GM04503 (cell line): ENCODE results near the gene GPN3.
"Not testable (repeated sequence)": the region's sequence is repeated elsewhere in the genome, so short reads cannot be mapped to it uniquely, and the experiment has no call there.

ENCODE experiments used
- DNase-seq: peaks from one replicate; pipeline ENCODE4 v3.0.0-alpha.2; 2012; ENCODE audit warnings: low read depth

Gene GPN3

GRCh38 chr12:110444455-110444854, 23.6 kb downstream of the GPN3 start:
- DNase-seq = no peak

GRCh38 chr12:110436231-110436630, 31.8 kb downstream of the GPN3 start:
- no peak for DNase-seq

- DNase-seq = no peak
These were observed 36.0 kb downstream of the GPN3 start for GRCh38 chr12:110431957-110432587.

- not testable (repeated sequence) for DNase-seq
These were observed 38.4 kb downstream of the GPN3 start for GRCh38 chr12:110429676-110430075.

- DNase-seq = no peak
These were observed 41.7 kb downstream of the GPN3 start for GRCh38 chr12:110426406-110426805.

- peak; percentile 15 for DNase-seq
These were observed 43.8 kb downstream of the GPN3 start for GRCh38 chr12:110424237-110424636.

- DNase-seq = no peak
These were observed 46.4 kb downstream of the GPN3 start for GRCh38 chr12:110421701-110422100.

GRCh38 chr12:110421159-110421661, 46.8 kb downstream of the GPN3 start:
- DNase-seq = no peak

GRCh38 chr12:110420644-110421043, 47.4 kb downstream of the GPN3 start:
- not testable (repeated sequence) for DNase-seq

GRCh38 chr12:110417113-110417512, 50.9 kb downstream of the GPN3 start:
- not testable (repeated sequence) for DNase-seq

GRCh38 chr12:110410086-110410485, 58.0 kb downstream of the GPN3 start:
- not testable (repeated sequence) for DNase-seq

- DNase-seq = not testable (repeated sequence)
These were observed 62.9 kb downstream of the GPN3 start for GRCh38 chr12:110405126-110405662.

- DNase-seq = no peak
These were observed 63.9 kb downstream of the GPN3 start for GRCh38 chr12:110403976-110404682.

- DNase-seq = peak; percentile 44
These were observed 64.7 kb downstream of the GPN3 start, which contains the start of gene ANAPC7 for GRCh38 chr12:110403146-110403975. Gene ANAPC7, minus strand, starts transcription at chr12:110403708. Its CDS starts 81 bp downstream, at chr12:110403627.
